GM19463 (cell line): ENCODE results near the gene SEZ6L2.
"Not testable (repeated sequence)": the region's sequence is repeated elsewhere in the genome, so short reads cannot be mapped to it uniquely, and the experiment has no call there.

Experiments
- ATAC-seq: cut with Tn5 transposase; IDR thresholded peaks from one replicate; pipeline ENCODE4 v1.9.1; 2021; ENCODE audit warnings: mild to moderate bottlenecking, moderate library complexity; ENCODE audit not compliant: unreplicated experiment

The SEZ6L2 gene

DNA sequence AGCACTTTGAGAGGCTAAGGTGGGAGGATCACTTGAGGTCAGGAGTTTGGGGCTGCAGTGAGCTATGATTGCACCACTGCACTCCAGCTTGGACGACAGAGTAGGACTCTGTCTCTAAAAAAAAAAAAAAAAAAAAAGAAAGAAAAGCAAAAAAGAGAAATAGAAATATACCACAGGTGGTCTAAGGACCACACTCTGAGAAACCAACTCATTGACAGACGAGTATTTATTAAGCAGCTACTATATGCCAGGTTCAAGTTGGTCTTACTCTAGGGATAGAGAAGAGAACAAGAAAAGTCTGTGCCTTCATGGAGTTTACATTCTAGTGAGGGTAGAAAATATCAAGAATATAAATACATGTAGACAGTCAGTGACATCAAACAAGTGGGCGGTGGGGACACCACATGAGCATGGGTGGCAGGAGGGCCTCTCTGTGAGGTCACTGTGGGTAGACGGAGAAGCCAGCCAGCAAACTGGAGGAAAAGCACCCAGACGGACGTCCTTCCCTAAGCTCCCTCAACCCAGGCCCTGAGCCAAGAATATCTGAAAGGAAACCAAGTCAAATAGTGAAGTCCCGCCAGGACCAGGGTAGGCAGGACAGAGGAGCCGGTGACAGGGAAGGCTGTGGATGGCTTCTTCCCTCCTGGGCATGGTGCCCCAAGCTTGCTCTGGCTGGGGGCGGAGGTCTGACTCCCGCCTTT lies 41.1 kb downstream of the SEZ6L2 start:
- no peak for ATAC-seq

DNA sequence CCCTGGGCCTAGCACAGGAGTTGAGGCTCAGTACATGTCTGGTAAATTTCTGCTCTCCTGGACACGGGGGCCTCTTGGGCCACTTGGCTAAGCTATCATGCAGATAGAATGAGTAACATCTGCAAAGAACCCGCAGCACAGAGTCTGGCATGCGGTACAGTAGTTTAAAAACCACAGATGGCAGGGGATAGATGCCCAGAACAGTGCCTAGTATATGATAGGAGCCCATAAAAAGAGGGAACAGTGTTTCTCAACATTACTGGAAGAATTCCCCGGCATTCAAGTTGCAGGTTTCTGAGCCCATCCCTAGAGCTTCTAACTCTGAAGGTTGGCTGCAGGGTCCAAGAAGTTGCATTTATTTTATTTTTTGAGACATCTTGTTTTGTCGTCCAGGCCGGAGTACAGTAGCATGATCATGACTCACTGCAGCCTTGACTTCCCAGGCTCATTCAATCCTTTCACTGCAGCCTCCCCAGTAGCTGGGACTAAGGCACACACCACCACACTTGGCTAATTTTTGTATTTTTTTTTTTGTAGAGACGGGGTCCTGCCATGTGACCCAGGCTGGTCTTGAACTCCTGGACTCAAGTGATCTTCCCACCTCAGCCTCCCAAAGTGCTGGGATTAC lies 42.1 kb downstream of the SEZ6L2 start:
- ATAC-seq: no peak

DNA sequence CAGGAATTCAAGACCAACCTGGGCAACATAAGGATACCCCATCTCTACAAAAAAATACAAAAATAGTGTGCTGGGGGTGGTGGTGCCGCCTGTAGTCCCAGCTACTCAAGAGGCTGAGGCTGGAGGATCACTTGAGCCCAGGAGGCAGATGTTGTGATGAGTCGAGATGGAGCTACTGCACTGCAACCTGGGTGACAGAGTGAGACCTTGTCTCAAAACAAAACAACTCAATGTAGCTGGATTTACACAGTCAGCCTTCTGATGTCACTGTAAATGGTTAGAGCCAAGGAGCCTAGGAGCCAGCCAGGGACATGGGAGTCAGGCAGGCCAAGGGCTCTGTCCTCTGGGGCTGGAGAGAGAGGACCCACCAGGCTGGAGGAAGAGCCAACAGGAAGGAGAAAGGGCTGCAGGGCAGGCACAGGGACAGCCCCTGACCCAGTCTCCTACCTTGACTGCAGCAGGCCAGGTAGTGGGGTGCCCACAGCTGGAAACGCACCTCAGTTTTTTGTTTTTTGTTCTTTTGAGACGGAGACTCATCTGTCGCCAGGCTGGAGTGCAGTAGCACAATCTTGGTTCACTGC lies 44.7 kb downstream of the SEZ6L2 start:
- ATAC-seq: no peak

DNA sequence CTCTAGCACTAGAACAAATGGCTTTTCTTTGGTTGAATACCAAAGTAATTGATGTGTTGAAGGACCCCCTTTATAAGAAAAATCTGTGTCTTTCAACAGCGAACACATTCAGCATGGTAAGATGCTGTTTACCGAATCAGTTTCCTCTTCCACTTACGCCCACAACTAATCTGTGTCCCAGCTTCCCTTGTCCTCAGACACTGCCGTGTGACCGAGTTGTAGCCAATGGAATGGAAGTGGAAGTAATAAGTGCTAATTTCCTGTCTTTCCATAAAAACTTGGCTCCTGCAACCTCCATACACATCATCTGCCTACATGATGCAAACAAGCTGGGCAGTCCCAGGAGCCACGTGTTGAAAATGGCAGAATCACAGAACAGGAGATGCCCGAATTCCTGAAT lies 46.7 kb downstream of the SEZ6L2 start:
- ATAC-seq: no peak

DNA sequence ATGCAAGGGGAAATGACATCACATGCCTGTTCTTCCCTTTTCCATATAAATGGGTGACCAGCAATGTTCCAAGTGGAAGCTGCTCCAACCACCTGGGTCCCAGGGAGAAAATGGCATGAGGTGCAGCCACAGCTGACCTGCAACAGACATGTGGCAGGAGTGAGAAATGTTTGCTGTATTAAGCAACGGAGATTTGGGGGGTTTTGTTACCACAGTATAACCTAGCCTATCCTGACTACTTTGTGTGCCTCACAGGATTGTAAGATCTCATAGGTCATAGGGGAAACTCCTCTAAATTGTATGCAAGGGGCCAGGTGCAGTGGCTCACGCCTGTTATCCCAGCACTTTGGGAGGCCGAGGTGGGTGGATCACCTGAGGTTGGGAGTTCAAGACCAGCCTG lies 48.4 kb downstream of the SEZ6L2 start:
- no peak for ATAC-seq

DNA sequence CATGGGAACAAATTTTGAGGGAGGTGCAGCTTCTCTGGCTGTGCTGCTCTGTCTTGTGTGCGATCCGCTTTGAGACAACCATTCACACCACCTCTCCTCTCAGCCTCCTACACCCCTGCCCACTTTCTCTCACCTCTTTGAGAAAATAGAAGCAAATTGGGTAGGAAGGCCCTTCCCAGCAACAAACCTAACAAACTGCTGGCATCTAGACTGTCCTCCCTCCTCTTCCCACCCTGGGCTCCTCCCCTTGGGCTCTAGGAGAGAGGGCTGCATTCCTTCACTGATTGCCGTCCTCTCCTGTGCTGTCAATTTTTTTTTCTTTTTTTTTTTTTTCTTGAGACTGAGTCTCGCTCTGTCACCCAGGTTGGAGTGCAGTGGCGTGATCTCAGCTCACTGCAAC lies 49.8 kb downstream of the SEZ6L2 start:
- no peak for ATAC-seq

DNA sequence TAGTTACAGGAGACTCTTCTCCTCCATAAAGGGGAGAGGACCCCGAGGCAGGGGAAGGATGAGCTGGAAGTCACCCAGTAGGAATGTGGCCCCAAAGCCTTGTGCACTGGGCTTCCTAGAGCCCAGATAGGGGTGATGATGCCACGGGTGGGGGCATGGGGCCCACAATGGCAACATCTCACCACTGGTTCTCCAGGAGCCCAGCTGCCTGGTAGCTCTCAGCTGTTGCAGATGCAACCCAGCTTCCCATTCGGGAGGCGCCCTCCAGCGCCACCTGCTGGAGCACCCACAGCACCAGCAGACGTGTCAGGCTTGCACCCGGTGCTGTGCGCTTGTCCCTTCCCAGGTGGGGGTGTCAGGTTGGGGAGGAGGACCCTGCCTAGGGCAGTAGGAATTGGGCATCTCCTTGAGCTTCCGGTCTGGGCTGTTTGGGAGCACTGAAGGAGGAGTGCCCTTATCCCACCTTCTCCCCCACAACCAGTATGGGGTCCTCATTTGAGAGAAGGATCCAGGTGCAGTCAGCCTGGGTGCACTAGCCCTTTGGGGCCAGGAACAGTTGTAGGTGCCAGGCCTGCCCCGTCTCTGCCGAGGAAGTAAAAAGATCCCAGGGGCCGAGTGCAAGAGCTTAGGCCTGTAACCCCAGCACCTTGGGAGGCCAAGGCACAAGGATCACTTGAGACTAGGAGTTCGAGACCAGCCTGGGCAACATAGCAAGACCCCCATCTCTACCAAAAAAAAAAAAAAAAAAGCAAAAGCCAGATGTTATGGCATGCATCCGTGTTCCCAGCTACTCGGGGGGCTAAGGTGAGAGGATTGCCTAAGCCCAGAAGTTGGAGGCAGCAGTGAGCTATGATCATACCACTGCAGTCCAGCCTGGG lies 50.7 kb downstream of the SEZ6L2 start:
- no peak for ATAC-seq

DNA sequence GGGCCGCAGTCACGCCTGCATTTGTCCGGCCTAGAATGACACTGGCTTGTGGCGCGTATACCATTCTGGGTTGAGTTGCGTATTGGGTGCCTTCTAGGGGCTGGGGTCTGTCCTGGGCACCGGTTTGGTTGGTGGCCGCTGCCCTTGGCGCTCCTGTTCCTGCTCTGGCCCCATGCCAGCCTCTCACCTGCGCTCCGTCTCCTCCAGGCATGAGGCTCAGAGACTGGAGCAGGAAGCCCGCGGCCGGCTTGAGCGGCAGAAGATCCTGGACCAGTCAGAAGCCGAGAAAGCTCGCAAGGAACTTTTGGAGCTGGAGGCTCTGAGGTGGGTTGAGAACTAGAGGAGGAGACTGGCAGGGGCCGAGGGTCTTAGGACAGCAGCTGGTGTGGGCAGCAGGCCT lies 53.7 kb downstream of the SEZ6L2 start:
- no peak for ATAC-seq

DNA sequence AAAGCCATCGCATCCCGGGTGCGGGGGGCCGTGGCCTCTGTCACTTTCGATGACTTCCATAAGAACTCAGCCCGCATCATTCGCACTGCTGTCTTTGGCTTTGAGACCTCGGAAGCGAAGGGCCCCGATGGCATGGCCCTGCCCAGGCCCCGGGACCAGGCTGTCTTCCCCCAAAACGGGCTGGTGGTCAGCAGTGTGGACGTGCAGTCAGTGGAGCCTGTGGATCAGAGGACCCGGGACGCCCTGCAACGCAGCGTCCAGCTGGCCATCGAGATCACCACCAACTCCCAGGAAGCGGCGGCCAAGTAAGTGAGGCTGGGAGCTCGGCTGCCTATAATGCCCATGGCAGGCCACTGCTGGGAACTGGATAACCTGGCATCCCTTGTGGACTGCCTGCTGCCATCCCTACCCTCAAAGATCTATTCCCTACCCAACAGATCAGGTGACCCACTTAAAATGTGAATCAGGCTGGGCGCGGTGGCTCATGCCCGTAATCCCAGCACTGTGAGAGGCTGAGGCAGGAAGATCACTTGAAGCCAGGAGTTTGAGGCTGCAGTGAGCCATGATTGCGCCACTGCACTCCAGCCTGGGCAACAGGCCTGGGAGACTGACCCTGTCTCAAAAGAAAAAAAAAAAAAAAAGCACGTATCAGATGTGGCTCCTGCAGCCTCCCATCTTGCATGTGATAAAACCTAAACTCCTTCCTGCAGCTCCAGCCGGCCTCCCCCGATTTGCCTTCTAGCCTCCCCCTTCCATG lies 54.6 kb downstream of the SEZ6L2 start:
- no peak for ATAC-seq

DNA sequence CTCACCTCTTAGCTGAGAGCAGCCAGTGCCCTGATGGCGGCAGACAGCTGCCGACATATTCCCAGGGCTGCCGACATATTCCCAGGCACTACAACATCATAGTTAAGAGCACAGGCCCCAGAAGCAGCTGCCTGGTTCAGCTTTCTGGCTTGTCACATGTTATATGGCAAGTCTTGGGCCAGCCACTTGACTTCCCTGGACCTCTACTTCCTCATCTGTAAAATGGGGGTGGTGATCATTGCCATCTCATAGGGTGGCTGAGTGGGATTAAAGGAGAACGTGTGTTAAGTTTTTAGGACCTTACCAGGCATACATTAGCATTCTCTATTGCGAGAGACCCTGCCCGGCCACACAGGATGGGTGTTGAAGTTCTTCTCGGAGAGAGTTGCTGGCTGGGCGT lies 55.4 kb downstream of the SEZ6L2 start:
- ATAC-seq: no peak

DNA sequence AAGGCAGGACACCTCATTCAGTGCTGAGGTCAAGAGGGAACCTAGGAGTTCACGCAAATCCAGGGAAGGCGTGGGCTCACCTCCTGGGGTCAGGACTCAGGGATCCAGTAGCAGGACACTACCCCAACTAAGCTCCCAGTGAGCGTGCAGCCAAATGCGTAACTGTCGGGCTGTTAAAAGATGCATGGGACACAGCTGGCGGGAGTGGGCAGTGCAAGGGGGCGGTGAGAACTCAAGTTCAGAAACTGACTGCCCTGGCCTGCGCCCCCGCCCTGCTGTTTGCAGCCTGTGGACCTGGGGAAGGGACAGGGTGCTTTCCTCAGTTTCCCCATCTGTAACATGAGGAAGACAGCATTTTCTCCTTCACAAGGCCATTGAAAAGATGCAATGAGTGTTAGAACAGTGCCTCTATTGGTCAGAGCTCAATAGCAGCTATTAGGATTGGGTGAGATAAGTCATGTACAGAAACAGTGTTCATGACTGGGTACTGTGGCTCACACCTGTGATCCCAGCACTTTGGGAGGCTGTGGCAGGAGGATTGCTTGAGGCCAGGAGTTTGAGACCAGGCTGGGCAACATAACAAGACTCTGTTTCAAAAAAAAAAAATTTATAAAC lies 56.5 kb downstream of the SEZ6L2 start:
- ATAC-seq: no peak

DNA sequence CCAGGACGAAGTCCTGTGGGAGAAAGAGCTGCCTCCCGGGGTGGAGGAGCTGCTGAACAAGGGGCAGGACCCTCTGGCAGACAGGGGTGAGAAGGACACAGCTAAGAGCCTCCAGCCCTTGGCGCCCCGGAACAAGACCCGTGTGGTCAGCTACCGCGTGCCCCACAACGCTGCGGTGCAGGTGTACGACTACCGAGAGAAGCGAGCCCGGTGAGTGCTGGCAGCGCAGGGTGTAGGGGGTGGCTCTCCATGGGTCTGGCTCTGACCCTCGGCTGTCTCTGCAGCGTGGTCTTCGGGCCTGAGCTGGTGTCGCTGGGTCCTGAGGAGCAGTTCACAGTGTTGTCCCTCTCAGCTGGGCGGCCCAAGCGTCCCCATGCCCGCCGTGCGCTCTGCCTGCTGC lies 57.7 kb downstream of the SEZ6L2 start:
- ATAC-seq: no peak

DNA sequence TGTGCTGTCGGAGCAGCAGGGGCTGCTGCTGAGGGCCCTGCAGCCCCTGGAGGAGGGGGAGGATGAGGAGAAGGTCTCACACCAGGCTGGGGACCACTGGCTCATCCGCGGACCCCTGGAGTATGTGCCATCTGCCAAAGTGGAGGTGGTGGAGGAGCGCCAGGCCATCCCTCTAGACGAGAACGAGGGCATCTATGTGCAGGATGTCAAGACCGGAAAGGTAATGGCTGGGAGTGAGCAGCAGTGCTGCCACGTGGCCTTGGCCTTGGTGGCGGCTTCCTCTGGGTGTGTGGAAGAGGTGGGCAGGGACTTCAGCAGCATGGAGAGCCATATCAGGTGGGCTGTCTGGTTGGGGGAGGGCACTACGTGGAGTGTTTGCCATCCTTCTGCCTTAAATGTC lies 59.1 kb downstream of the SEZ6L2 start:
- no peak for ATAC-seq

DNA sequence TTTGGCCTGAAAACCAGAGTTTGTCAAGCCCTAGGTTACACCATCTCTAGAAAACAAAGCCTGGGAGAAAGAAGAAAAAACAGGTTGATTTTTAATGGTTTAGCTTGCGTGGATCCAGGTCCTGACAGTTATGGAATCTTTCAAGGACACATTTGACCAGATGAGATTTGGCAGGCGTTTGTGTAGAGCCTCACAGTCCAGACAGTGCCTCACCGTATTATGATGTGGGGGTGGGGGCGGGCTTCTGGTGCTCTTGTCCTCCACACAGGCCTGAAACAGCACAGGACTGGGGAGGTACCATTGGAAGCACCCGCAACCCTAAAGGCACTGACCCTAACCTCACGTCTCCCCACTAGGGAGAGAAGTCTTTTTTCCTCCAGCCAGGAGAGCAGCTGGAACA lies 59.5 kb downstream of the SEZ6L2 start:
- no peak for ATAC-seq

DNA sequence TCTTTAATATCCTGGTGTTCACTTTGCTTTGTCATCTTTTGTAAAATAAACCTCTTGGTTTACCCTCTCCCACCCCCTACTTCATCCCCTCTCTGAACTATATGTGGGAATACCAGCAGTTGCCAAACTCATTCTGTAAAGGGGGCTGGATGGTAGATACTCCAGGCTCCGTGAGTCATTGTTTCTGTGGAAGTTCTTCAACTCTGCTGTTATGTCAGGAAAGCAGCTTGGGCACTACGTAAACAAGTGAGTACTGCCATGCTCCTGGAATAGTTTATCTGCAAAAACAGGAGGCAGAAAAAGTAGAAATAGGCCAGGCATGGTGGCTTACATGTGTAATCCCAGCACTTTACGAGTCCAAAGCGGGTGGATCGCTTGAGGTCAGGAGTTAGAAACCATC lies 61.5 kb downstream of the SEZ6L2 start:
- no peak for ATAC-seq

DNA sequence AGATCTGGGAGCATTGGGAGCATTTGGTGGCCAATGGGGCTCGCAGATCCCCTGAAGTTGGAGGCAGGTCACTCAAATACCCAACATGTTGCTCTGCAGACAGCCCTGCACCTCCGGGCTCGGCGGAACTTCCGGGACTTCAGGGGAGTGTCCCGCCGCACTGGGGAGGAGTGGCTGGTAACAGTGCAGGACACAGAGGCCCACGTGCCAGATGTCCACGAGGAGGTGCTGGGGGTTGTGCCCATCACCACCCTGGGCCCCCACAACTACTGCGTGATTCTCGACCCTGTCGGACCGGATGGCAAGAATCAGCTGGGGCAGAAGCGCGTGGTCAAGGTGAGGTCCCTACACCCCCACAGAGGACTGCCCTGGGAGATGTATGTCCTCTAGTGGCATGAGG lies 62.7 kb downstream of the SEZ6L2 start:
- ATAC-seq: no peak

DNA sequence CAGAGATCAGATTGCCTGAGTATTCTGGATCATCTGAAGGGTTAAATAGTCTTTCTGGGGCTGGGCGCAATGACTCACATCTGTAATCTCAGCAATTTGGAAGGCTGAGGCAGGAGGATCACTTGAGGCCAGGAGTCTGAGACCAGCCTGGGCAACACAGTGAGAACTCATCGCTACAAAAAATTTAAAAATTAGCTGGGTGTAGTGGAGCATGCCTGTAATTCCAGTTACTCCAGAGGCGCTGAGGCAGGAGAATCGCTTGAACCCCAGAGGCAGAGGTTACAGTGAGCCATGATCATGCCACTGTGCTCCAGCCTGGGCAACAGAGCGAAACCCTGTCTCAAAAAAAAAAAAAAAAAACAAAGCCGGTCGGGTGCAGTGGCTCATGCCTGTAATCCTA lies 63.4 kb downstream of the SEZ6L2 start:
- no peak for ATAC-seq

DNA sequence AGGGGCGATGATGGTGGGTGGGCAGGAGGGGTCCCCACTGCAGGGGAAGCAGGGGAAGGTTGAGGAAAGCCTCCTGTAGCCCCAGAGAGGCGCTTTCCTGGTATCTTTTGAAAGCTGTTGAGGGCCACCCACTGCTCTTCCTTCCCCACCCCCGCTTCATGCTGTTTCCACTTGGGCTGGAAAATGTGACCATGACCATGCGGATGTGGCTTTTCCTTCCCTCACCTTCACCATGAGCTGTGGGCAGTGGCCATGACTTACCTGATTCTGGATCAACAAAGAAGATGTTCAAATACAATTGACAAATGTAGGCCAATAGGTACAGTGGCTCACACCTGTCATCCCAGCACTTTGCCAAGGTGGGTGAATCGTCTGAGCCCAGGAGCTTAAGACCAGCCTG lies 65.3 kb downstream of the SEZ6L2 start:
- ATAC-seq: no peak

DNA sequence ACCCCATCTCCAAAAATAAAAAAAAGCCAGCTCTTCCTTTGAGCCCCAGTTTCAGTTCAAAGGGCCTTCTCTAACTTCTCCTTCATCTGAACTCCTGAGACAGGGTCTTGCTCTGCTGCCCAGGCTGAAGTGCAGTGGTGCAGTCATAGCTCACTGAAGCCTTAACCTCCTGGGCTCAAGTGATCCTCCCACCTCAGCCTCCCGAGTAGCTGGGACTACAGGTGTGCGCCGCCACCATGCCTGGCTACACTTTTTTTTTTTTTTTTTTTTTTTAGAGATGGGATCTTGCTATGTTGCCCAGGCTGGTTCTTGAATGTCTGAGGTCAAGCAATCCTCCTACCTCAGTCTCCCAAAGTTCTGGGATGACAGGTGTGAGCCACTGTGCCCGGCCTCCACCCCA lies 66.1 kb downstream of the SEZ6L2 start:
- not testable (repeated sequence) for ATAC-seq

DNA sequence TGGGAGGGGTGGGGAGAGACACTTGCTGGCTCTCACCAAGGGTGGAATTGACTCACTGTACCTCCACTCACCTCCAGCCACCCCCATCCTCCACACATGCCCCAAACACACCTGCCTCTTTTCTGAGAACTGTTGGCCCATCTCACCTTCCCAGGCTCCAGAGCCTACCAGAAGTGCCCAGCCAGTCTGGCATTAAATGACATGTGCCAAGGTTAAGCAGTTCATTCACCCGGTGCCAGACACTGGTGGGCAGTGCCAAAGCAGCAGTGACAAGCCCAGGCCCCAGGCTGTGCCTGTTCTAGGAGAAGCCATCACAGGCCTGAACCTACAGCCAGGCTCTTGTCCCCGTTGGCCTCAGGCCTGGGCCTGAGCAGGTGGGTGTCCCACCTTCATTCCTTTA lies 67.9 kb downstream of the SEZ6L2 start:
- ATAC-seq: no peak

DNA sequence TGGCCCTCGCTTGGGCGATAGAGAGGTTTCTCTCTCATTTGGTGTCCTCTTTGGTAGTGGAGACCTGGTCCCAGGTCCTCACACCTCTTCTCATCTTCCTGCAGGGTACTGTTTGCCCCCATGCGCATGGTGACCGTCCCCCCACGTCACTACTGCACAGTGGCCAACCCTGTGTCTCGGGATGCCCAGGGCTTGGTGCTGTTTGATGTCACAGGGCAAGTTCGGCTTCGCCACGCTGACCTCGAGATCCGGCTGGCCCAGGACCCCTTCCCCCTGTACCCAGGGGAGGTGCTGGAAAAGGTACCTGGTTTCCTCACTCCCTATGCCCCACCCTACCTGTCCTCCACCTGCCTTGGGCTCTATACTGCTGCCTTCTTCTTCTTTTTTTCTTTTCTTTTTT lies 68.6 kb downstream of the SEZ6L2 start:
- ATAC-seq: no peak
